Measurements from ENCODE around the gene LYPD3.
"Not testable (repeated sequence)": the region's sequence is repeated elsewhere in the genome, so short reads cannot be mapped to it uniquely, and the experiment has no call there.

Gene LYPD3

GRCh38 chr19:43444091-43444490 lies 21.3 kb downstream of the LYPD3 start:
- not testable (repeated sequence) for H3K9ac ChIP-seq (ENCODE audit: low read depth, low read length); H3K36me3 ChIP-seq (ENCODE audit: insufficient read depth, low read length); H3K4me1 ChIP-seq (ENCODE audit: insufficient read depth, low read length); H3K9me3 ChIP-seq (ENCODE audit: control insufficient read depth, insufficient read depth, low read length)

- Histone ChIP-seq H3K9me3 (ENCODE audit: control insufficient read depth, insufficient read depth, low read length) (no peaks in the 10 kb centered on the region), H3K4me1 (ENCODE audit: insufficient read depth, low read length) (no peaks in the 10 kb centered on the region), H3K9ac (ENCODE audit: low read depth, low read length) (no peak overlapping the region), H3K36me3 (ENCODE audit: insufficient read depth, low read length) (no peaks in the 10 kb centered on the region)
These were observed 23.7 kb downstream of the LYPD3 start for GRCh38 chr19:43441716-43442115.

- Histone ChIP-seq H3K4me1 (ENCODE audit: insufficient read depth, low read length) (no peaks in the 10 kb centered on the region), H3K9ac (ENCODE audit: low read depth, low read length) (no peak overlapping the region), H3K9me3 (ENCODE audit: control insufficient read depth, insufficient read depth, low read length) (no peaks in the 10 kb centered on the region), H3K36me3 (ENCODE audit: insufficient read depth, low read length) (no peaks in the 10 kb centered on the region)
These were observed 25.7 kb downstream of the LYPD3 start for GRCh38 chr19:43439709-43440063.

DNA sequence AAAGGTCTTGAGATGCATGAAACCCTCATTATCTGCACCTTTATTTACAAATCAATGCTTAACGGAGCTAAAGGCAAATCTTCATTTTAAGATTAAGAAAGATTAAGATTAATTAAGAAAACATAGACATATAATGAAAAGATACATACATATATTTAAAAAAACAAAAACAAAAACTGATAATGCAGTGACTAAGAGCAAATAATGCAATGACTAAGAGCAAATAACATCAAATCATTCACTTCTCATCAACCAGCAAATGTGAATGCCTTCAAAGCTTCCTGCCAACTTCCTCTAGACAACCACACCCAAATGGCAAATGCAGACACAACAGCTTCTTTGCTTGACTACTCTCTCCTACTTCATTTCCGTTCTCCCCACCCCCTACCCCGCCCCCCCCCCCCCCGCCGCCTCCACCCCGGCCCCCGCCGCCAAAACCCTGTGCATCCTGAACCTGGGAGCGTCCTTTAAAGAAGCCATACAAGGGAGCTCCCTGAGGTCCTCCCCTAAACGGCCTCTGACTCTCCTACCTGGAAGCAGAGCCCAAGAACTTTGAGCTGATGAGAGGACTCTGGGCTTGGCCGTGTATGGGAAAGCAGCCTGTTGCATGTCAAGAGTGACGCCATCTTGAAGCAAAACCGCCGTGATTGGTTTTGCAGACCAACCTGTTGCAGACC lies 26.2 kb downstream of the LYPD3 start:
- no peak overlapping the region for H3K9ac ChIP-seq (ENCODE audit: low read depth, low read length)
- H3K4me1 ChIP-seq (ENCODE audit: insufficient read depth, low read length): no peaks in the 10 kb centered on the region
- no peaks in the 10 kb centered on the region for H3K9me3 ChIP-seq (ENCODE audit: control insufficient read depth, insufficient read depth, low read length)
- no peaks in the 10 kb centered on the region for H3K36me3 ChIP-seq (ENCODE audit: insufficient read depth, low read length)

DNA sequence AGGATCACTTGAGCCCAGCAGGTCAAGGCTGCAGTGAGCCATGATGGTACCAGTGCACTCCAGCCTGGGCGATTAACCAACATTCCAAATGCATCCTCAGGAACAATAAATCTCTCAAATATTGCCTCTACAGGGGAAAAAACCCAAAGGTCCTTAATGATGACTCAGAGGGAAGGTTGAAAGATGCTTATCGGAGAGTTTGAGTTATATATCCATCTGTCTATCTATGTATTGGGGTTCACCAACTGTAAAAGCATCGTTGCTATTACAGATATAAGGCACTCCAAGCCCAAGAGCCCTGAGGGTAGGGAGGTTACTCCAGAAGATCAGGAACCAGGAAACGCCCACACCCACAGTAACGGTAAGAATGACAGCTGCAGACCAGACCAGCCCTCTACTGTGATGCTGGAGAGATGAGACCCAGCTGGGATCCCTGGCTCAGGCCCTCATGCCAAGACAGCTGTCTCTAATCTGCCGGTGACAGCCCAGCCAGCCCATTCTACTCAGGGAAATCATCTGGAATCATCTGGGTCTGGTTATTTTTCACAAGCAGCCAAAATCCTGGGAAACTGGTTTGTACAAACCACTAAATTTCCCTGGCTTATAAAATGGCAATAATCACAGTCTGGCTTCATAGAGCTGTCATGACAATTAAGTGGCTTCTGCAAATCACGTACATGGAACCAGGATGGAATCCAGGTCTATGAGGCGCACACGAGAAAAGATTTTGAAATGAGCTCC lies 26.9 kb downstream of the LYPD3 start:
- no peaks in the 10 kb centered on the region for H3K4me1 ChIP-seq (ENCODE audit: insufficient read depth, low read length)
- H3K36me3 ChIP-seq (ENCODE audit: insufficient read depth, low read length): no peaks in the 10 kb centered on the region
- no peak overlapping the region for H3K9ac ChIP-seq (ENCODE audit: low read depth, low read length)
- no peaks in the 10 kb centered on the region for H3K9me3 ChIP-seq (ENCODE audit: control insufficient read depth, insufficient read depth, low read length)

- Histone ChIP-seq H3K4me1 (ENCODE audit: insufficient read depth, low read length) (no peaks in the 10 kb centered on the region), H3K9me3 (ENCODE audit: control insufficient read depth, insufficient read depth, low read length) (no peaks in the 10 kb centered on the region), H3K9ac (ENCODE audit: low read depth, low read length) (no peak overlapping the region), H3K36me3 (ENCODE audit: insufficient read depth, low read length) (no peaks in the 10 kb centered on the region)
These were observed 27.7 kb downstream of the LYPD3 start for GRCh38 chr19:43437712-43438111.

GRCh38 chr19:43437284-43437683 lies 28.1 kb downstream of the LYPD3 start:
- H3K36me3 ChIP-seq (ENCODE audit: insufficient read depth, low read length); H3K4me1 ChIP-seq (ENCODE audit: insufficient read depth, low read length); H3K9me3 ChIP-seq (ENCODE audit: control insufficient read depth, insufficient read depth, low read length): not testable (repeated sequence)

DNA sequence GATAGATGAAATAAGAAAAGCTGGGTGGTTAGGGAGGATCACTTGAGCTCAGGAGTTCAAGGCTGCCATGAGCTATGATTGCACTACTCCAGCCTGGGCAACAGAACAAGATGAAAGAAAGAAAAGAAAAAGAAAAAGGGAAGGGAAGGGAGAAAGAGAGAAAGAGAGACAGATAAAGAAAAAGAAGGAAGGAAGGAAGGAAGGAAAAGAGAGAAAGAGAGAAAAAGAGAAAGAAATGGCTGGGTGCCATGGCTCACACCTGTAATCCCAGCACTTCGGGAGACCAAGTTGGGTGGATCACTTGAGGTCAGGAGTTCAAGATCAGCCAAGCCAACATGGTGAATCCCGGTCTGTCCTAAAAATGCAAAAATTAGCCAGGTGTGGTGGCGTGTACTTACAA lies 29.6 kb downstream of the LYPD3 start:
- Histone ChIP-seq H3K4me1 (ENCODE audit: insufficient read depth, low read length) (no peaks in the 10 kb centered on the region), H3K36me3 (ENCODE audit: insufficient read depth, low read length) (no peaks in the 10 kb centered on the region)

More at GRCh38 chr19:43437284-43437683, 28.1 kb downstream of the LYPD3 start:
- H3K9ac ChIP-seq (ENCODE audit: low read depth, low read length): not testable (repeated sequence)

DNA sequence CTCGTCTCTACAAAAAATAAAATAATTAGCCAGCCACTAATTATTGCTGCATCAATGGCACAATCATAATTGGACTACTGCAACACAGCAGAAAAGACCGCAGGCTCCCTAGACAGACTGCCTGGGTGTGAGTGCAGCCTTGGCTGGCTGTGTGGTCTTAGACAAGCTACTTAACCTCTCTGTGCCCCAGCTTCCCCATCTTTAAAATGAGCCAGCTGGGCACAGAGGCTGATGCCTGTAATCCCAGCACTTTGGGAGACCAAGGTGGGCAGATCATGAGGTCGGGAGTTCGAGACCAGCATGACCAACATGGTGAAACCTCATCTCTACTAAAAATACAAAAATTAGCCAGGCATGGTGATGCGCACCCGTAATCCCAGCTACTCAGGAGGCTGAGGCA lies 31.7 kb downstream of the LYPD3 start:
- peaks cover 3% of the 10 kb centered on the region; the same call in 1 of the 2 replicates for H3K4me1 ChIP-seq (ENCODE audit: insufficient read depth, low read length)
- no peaks in the 10 kb centered on the region for H3K36me3 ChIP-seq (ENCODE audit: insufficient read depth, low read length)
- H3K9me3 ChIP-seq (ENCODE audit: control insufficient read depth, insufficient read depth, low read length): no peaks in the 10 kb centered on the region
- H3K9ac ChIP-seq (ENCODE audit: low read depth, low read length): no peak overlapping the region

More for the DNA sequence above, 29.6 kb downstream of the LYPD3 start:
- Histone ChIP-seq H3K9me3 (ENCODE audit: control insufficient read depth, insufficient read depth, low read length) (no peaks in the 10 kb centered on the region), H3K9ac (ENCODE audit: low read depth, low read length) (no peak overlapping the region)

DNA sequence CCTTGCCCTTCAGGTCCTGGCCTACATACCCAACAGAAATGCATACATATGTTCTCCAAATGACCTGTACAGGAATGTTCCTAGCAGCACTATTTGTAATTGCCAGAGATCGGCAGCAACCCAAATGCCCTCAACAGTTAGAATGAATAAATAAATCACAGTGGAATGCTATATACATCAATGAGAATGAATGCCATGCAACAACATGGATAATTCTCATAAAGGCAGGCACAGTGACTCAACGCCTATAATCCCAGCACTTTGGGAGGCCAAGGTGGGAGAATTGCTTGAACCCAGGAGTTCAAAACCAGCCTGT lies 32.1 kb downstream of the LYPD3 start:
- Histone ChIP-seq H3K9ac (ENCODE audit: low read depth, low read length) (no peak overlapping the region), H3K36me3 (ENCODE audit: insufficient read depth, low read length) (no peaks in the 10 kb centered on the region), H3K4me1 (ENCODE audit: insufficient read depth, low read length) (peaks cover 3% of the 10 kb centered on the region; the same call in 1 of the 2 replicates), H3K9me3 (ENCODE audit: control insufficient read depth, insufficient read depth, low read length) (no peaks in the 10 kb centered on the region)

DNA sequence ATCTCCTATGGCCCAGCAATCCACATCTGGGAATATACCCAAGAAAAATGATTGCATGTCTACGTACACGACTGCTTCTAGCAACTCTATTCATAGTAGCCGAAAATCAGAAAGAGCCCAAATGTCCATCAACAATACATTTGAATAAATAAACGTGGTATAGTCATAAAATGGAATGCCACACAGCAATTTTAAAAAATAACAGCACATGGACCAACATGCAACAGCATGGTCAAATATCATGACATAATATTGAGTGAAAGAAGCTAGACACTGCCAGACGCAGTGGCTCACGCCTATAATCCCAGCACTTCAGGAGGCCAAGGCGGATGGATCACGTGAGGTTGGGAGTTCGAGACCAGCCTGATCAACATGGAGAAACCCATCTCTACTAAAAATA lies 34.4 kb downstream of the LYPD3 start:
- Histone ChIP-seq H3K4me1 (ENCODE audit: insufficient read depth, low read length) (peaks cover 5% of the 10 kb centered on the region; the same call in 1 of the 2 replicates), H3K36me3 (ENCODE audit: insufficient read depth, low read length) (no peaks in the 10 kb centered on the region), H3K9ac (ENCODE audit: low read depth, low read length) (no peak overlapping the region), H3K9me3 (ENCODE audit: control insufficient read depth, insufficient read depth, low read length) (no peaks in the 10 kb centered on the region)

DNA sequence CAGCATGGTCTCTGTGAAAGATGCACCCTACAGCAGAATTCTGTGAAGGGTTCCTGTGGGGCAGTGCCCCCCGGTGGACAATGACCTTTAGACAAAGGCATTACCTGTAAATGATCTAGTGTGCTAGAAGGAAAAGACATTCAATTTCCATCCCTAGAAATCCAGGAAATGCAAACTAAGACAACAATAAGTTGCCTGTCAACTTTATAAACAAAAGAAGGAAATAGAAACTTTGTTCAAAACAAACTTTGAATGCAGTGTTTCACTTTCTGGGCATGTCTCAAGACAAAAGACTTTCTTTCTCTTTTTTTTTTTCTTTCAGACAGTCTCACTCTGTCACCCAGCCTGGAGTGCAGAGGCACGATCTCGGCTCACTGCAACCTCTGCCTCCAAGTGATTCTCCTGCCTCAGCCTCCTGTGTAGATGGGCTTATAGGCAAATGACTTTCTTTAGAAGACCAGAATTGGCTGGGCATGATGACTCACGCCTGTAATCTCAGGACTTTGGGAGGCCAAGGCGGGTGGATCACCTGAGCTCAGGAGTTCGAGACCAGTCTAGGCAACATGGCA lies 35.2 kb downstream of the LYPD3 start:
- Histone ChIP-seq H3K36me3 (ENCODE audit: insufficient read depth, low read length) (no peaks in the 10 kb centered on the region), H3K4me1 (ENCODE audit: insufficient read depth, low read length) (peaks cover 8% of the 10 kb centered on the region; the same call in 1 of the 2 replicates), H3K9ac (ENCODE audit: low read depth, low read length) (no peak overlapping the region), H3K9me3 (ENCODE audit: control insufficient read depth, insufficient read depth, low read length) (no peaks in the 10 kb centered on the region)

DNA sequence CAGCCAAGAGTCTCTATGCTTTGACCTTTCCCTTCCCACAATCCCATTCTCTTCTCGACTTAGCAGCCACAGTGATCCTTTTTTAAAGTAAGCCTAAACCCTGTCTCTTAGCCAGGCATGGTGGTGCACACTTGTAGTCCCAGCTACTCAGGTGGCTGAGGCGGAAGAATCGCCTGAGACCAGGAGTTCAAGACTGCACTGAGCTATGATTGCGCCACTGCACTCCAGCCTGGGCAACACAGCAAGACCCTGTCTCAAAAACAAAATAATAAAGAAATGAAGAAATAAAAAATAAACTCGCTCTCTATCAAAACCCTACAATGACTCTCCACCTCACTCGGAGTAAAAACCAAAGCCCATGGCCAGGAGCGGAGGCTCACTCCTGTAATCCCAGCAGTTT lies 36.0 kb downstream of the LYPD3 start:
- no peak overlapping the region for H3K9ac ChIP-seq (ENCODE audit: low read depth, low read length)
- no peaks in the 10 kb centered on the region for H3K9me3 ChIP-seq (ENCODE audit: control insufficient read depth, insufficient read depth, low read length)
- peaks cover 8% of the 10 kb centered on the region; the same call in 1 of the 2 replicates for H3K4me1 ChIP-seq (ENCODE audit: insufficient read depth, low read length)
- no peaks in the 10 kb centered on the region for H3K36me3 ChIP-seq (ENCODE audit: insufficient read depth, low read length)

GRCh38 chr19:43425567-43426392 lies 39.6 kb downstream of the LYPD3 start:
- no peaks in the 10 kb centered on the region for H3K36me3 ChIP-seq (ENCODE audit: insufficient read depth, low read length)
- H3K4me1 ChIP-seq (ENCODE audit: insufficient read depth, low read length): peaks cover 12% of the 10 kb centered on the region; the same call in 1 of the 2 replicates
- peak overlapping the region; percentile 14; the same call in 1 of the 2 replicates for H3K9ac ChIP-seq (ENCODE audit: low read depth, low read length)
- no peaks in the 10 kb centered on the region for H3K9me3 ChIP-seq (ENCODE audit: control insufficient read depth, insufficient read depth, low read length)

Measured in ES-I3 (cell line).